Parathyroid adenoma (tissue), 2 donors: ENCODE results near the gene TRDN.

Source experiments
- H2AFZ ChIP-seq: fragments of 300-600 bp; sonication (generic); one replicate; pipeline ENCODE4 v1.7.0; 2017; ENCODE audit warnings: antibody characterized with exemption, mild to moderate bottlenecking
- H3K27ac ChIP-seq: fragments of 300-600 bp; sonication (generic); one replicate; pipeline ENCODE4 v1.7.0; 2017
- H3K27me3 ChIP-seq: fragments of 300-600 bp; sonication (generic); one replicate; pipeline ENCODE4 v1.7.0; 2017; ENCODE audit warnings: low read length; ENCODE audit not compliant: control insufficient read depth, insufficient read depth
- H3K36me3 ChIP-seq: fragments of 300-600 bp; sonication (generic); one replicate; pipeline ENCODE4 v1.7.0; 2017; ENCODE audit warnings: low read length; ENCODE audit not compliant: control insufficient read depth, insufficient read depth
- H3K4me1 ChIP-seq: fragments of 300-600 bp; sonication (generic); one replicate; pipeline ENCODE4 v1.7.0; 2017; ENCODE audit warnings: control low read depth
- H3K4me2 ChIP-seq: fragments of 300-600 bp; sonication (generic); one replicate; pipeline ENCODE4 v1.7.0; 2017; ENCODE audit warnings: low read length
- H3K4me3 ChIP-seq: fragments of 300-600 bp; sonication (generic); one replicate; pipeline ENCODE4 v1.7.0; 2017; ENCODE audit warnings: low read depth, low read length
- H3K79me2 ChIP-seq: fragments of 300-600 bp; sonication (generic); one replicate; pipeline ENCODE4 v1.7.0; 2017; ENCODE audit warnings: control low read depth
- H3K9ac ChIP-seq: fragments of 300-600 bp; sonication (generic); one replicate; pipeline ENCODE4 v1.7.0; 2017; ENCODE audit warnings: mild to moderate bottlenecking
- H3K9me3 ChIP-seq: fragments of 300-600 bp; sonication (generic); one replicate; pipeline ENCODE4 v1.7.0; 2017; ENCODE audit warnings: low read length; ENCODE audit not compliant: control insufficient read depth
- CTCF ChIP-seq: fragments of 300-600 bp; sonication (generic); IDR thresholded peaks from one replicate; pipeline ENCODE4 v1.7.0; 2017; ENCODE audit warnings: antibody characterized with exemption, mild to moderate bottlenecking
- donor health status: primary hyperparathyroidism.

The TRDN gene

GRCh38 chr6:123352279-123352678 is 284.5 kb downstream of the TRDN start:
- H3K27me3 ChIP-seq = no peaks in the 10 kb centered on the region
- no peak overlapping the region for H3K9ac ChIP-seq
- H3K9me3 ChIP-seq = no peaks in the 10 kb centered on the region
- no peak overlapping the region for H2AFZ ChIP-seq
- H3K79me2 ChIP-seq = no peaks in the 10 kb centered on the region
- no peaks in the 10 kb centered on the region for H3K36me3 ChIP-seq
- H3K4me2 ChIP-seq = no peak overlapping the region
- no peak overlapping the region for H3K27ac ChIP-seq
- no peak for TF ChIP-seq CTCF
- H3K4me3 ChIP-seq = no peak overlapping the region
- no peaks in the 10 kb centered on the region for H3K4me1 ChIP-seq

- H3K27me3 ChIP-seq = no peaks in the 10 kb centered on the region
- H3K4me3 ChIP-seq = no peak overlapping the region
- H2AFZ ChIP-seq = no peak overlapping the region
- no peaks in the 10 kb centered on the region for H3K9me3 ChIP-seq
- H3K36me3 ChIP-seq = no peaks in the 10 kb centered on the region
- H3K9ac ChIP-seq = no peak overlapping the region
- no peak overlapping the region for H3K27ac ChIP-seq
- H3K4me2 ChIP-seq = no peak overlapping the region
- no peaks in the 10 kb centered on the region for H3K79me2 ChIP-seq
- H3K4me1 ChIP-seq = no peaks in the 10 kb centered on the region
- TF ChIP-seq CTCF = no peak
Observed at GRCh38 chr6:123343836-123344235, 292.9 kb downstream of the TRDN start.

GRCh38 chr6:123338394-123338793 is 298.4 kb downstream of the TRDN start:
- Histone ChIP-seq H3K27me3 (no peaks in the 10 kb centered on the region), H3K9me3 (no peaks in the 10 kb centered on the region), H3K27ac (no peak overlapping the region), H3K4me3 (no peak overlapping the region), H3K36me3 (no peaks in the 10 kb centered on the region), H2AFZ (no peak overlapping the region), H3K4me1 (no peaks in the 10 kb centered on the region), H3K79me2 (no peaks in the 10 kb centered on the region), H3K9ac (no peak overlapping the region), H3K4me2 (no peak overlapping the region)
- TF ChIP-seq CTCF = no peak

GRCh38 chr6:123333000-123333756 is 303.6 kb downstream of the TRDN start:
- Histone ChIP-seq H3K27me3 (no peaks in the 10 kb centered on the region), H2AFZ (no peak overlapping the region), H3K36me3 (no peaks in the 10 kb centered on the region), H3K9ac (no peak overlapping the region), H3K9me3 (no peaks in the 10 kb centered on the region), H3K4me2 (no peak overlapping the region), H3K4me3 (no peak overlapping the region), H3K27ac (no peak overlapping the region), H3K4me1 (no peaks in the 10 kb centered on the region), H3K79me2 (no peaks in the 10 kb centered on the region)
- TF ChIP-seq CTCF = no peak

- H3K4me1 ChIP-seq = no peaks in the 10 kb centered on the region
- no peak for TF ChIP-seq CTCF
- H3K4me3 ChIP-seq = no peak overlapping the region
- no peaks in the 10 kb centered on the region for H3K9me3 ChIP-seq
- H3K27ac ChIP-seq = no peak overlapping the region
- no peaks in the 10 kb centered on the region for H3K79me2 ChIP-seq
- no peak overlapping the region for H3K4me2 ChIP-seq
- H3K36me3 ChIP-seq = no peaks in the 10 kb centered on the region
- no peak overlapping the region for H3K9ac ChIP-seq
- H3K27me3 ChIP-seq = no peaks in the 10 kb centered on the region
- no peak overlapping the region for H2AFZ ChIP-seq
Observed at GRCh38 chr6:123332070-123332469, 304.7 kb downstream of the TRDN start.
